Embryonic facial prominence (tissue), 1 donor: Measurements from ENCODE around the gene RSRC1.
"Not testable (repeated sequence)": the region's sequence is repeated elsewhere in the genome, so short reads cannot be mapped to it uniquely, and the experiment has no call there.

Source experiments
- DNase-seq: peaks from one replicate; pipeline ENCODE4 v3.0.0-alpha.2; 2016; ENCODE audit errors: extremely low spot score

Gene RSRC1

GRCh38 chr3:158109804-158110657, at the start of gene RSRC1:
Gene RSRC1 (plus strand): TSS chr3:158110089. CDS start chr3:158122105, 12,016 bp downstream.
- peak; percentile 85 for DNase-seq

- DNase-seq, result not testable (repeated sequence)
Measured at GRCh38 chr3:158065574-158065973, 44.3 kb upstream of the RSRC1 start.

- no peak for DNase-seq
Measured at GRCh38 chr3:158072790-158073189, 37.1 kb upstream of the RSRC1 start.

GRCh38 chr3:158074591-158074990, 35.3 kb upstream of the RSRC1 start:
- no peak for DNase-seq

GRCh38 chr3:158079599-158079998, 30.3 kb upstream of the RSRC1 start:
- DNase-seq, result no peak

GRCh38 chr3:158084651-158085050, 25.2 kb upstream of the RSRC1 start:
- DNase-seq, result no peak

GRCh38 chr3:158085358-158085757, 24.5 kb upstream of the RSRC1 start:
- DNase-seq, result no peak

GRCh38 chr3:158085931-158086330, 24.0 kb upstream of the RSRC1 start:
- DNase-seq, result no peak

GRCh38 chr3:158086361-158086760, 23.5 kb upstream of the RSRC1 start:
- no peak for DNase-seq

GRCh38 chr3:158086776-158087175, 23.1 kb upstream of the RSRC1 start:
- no peak for DNase-seq

- DNase-seq, result no peak
Measured at GRCh38 chr3:158091531-158091930, 18.4 kb upstream of the RSRC1 start.

GRCh38 chr3:158093526-158093925, 16.4 kb upstream of the RSRC1 start:
- no peak for DNase-seq

- DNase-seq, result no peak
Measured at GRCh38 chr3:158094235-158095110, 15.4 kb upstream of the RSRC1 start.

- no peak for DNase-seq
Measured at GRCh38 chr3:158095111-158095813, 14.6 kb upstream of the RSRC1 start.

GRCh38 chr3:158095814-158096704, 13.8 kb upstream of the RSRC1 start:
- DNase-seq, result no peak

GRCh38 chr3:158097081-158097592, 12.8 kb upstream of the RSRC1 start:
- no peak for DNase-seq

GRCh38 chr3:158097593-158098308, 12.1 kb upstream of the RSRC1 start:
- no peak for DNase-seq

GRCh38 chr3:158098309-158098639, 11.6 kb upstream of the RSRC1 start:
- DNase-seq, result no peak

GRCh38 chr3:158098834-158099424, 11.0 kb upstream of the RSRC1 start:
- DNase-seq, result no peak

- DNase-seq, result no peak
Measured at GRCh38 chr3:158100681-158101080, 9.2 kb upstream of the RSRC1 start.
